ENCODE measurements around the gene DNASE2. TPM values are rescaled to one million over a fixed set of nuclear protein-coding genes. Genes with fewer than 3 reads are reported as not detected.
A peak's percentile ranks its signal among the peaks of the same experiment; 100 is the strongest.

DNASE2 gene
- total and polyA plus RNA-seq, 2 of the 8 experiments (the other 6 are each of a cell fraction or from before 2014, with no cell fraction given): 33.2 to 48.2 TPM

GRCh38 chr19:12847159-12848139, 33.8 kb downstream of the DNASE2 start (continued):
- TF ChIP-seq CBX5 (IDR thresholded peaks at IDR 0.05; ENCODE audit: low read depth, low read length): no peak
- no peak for TF ChIP-seq CHD2 (IDR thresholded peaks at IDR 0.05; ENCODE audit: low read length)
- no peak for TF ChIP-seq MAFK (IDR thresholded peaks at IDR 0.05; ENCODE audit: low read depth, low read length)
- TF ChIP-seq CBX8 (IDR thresholded peaks at IDR 0.05; ENCODE audit: borderline replicate concordance, low read depth, low read length): no peak
- peak; percentile 78 for TF ChIP-seq CREB1 (IDR thresholded peaks at IDR 0.05)
- no peak for TF ChIP-seq FOSL1 (IDR thresholded peaks at IDR 0.05; ENCODE audit: insufficient read depth, low read depth, low read length)
- TF ChIP-seq BCL11A (IDR thresholded peaks at IDR 0.05; ENCODE audit: low read depth in 2 of 2, low read length in 2 of 2): no peak
- no peak; a peak in 1 of 4 replicates for TF ChIP-seq SIN3A (conservative IDR thresholded peaks at IDR 0.05 in 1 of 2, IDR thresholded peaks at IDR 0.05 in 1 of 2; ENCODE audit: low read depth in 1 of 2, low read length in 2 of 2)
- peak; percentile 76 for TF ChIP-seq MAX (IDR thresholded peaks at IDR 0.05)
- peak; percentile 31; the same call in 1 of the 2 replicates for TF ChIP-seq GABPA (IDR thresholded peaks at IDR 0.05; ENCODE audit: borderline replicate concordance, insufficient read depth, low read length)
- TF ChIP-seq EP300 (IDR thresholded peaks at IDR 0.05; ENCODE audit: borderline replicate concordance in 1 of 2, low read depth in 2 of 2, low read length in 2 of 2): no peak
- no peak for TF ChIP-seq NANOG (IDR thresholded peaks at IDR 0.05; ENCODE audit: insufficient read depth, low read depth, low read length, poor library complexity, severe bottlenecking)
- no peak for TF ChIP-seq SAP30 (IDR thresholded peaks at IDR 0.05; ENCODE audit: insufficient read depth, insufficient replicate concordance, low read length)
- peak; percentile 58; the same call in 1 of the 2 replicates for TF ChIP-seq SP4 (IDR thresholded peaks at IDR 0.05; ENCODE audit: low read length)
- no peak for TF ChIP-seq EGR1 (IDR thresholded peaks at IDR 0.05; ENCODE audit: borderline replicate concordance, low read depth, low read length)
- TF ChIP-seq BRCA1 (IDR thresholded peaks at IDR 0.05; ENCODE audit: low read depth, low read length): no peak
- no peak for TF ChIP-seq CTBP2 (IDR thresholded peaks at IDR 0.05; ENCODE audit: borderline replicate concordance, insufficient read depth, insufficient read length, low read length)
- TF ChIP-seq SP2 (IDR thresholded peaks at IDR 0.05; ENCODE audit: low read length): no peak
- no peak for TF ChIP-seq RXRA (IDR thresholded peaks at IDR 0.05; ENCODE audit: insufficient read depth, low read depth, low read length)
- TF ChIP-seq, protein P1, sequence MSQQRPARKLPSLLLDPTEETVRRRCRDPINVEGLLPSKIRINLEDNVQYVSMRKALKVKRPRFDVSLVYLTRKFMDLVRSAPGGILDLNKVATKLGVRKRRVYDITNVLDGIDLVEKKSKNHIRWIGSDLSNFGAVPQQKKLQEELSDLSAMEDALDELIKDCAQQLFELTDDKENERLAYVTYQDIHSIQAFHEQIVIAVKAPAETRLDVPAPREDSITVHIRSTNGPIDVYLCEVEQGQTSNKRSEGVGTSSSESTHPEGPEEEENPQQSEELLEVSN (IDR thresholded peaks at IDR 0.05): peak; percentile 63
- TF ChIP-seq TAF7 (optimal IDR thresholded peaks at IDR 0.05; ENCODE audit: borderline replicate concordance, low read depth, low read length): no peak
- TF ChIP-seq SIRT6 (IDR thresholded peaks at IDR 0.05; ENCODE audit: low read length): no peak

All from H1 (cell line).